GM21737 (cell line): ENCODE results near the gene YWHAE.
"Not testable (repeated sequence)": the region's sequence is repeated elsewhere in the genome, so short reads cannot be mapped to it uniquely, and the experiment has no call there.

ENCODE experiments used
- ATAC-seq: cut with Tn5 transposase; IDR thresholded peaks from one replicate; pipeline ENCODE4 v1.9.1; 2021; ENCODE audit warnings: mild to moderate bottlenecking, moderate library complexity; ENCODE audit not compliant: unreplicated experiment

YWHAE gene

DNA sequence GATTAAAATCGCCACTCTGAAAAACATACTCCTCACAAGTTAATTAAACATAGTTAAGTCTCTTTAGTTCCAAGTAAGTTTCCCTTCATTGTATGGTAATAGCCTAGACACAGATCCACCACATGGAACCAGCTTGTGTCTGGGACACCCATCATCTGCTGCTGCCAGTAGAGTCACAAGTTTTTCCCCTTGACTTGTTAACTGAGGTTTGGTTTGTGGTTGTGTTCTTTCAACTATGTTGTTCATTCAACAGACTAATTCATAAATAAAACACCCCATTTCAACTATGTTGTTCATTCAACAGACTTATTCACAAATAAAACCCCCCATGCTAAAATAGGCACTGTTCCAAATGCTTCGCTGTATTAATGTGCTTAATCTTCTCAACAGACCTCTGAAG lies 24.4 kb downstream of the YWHAE start:
- no peak for ATAC-seq

DNA sequence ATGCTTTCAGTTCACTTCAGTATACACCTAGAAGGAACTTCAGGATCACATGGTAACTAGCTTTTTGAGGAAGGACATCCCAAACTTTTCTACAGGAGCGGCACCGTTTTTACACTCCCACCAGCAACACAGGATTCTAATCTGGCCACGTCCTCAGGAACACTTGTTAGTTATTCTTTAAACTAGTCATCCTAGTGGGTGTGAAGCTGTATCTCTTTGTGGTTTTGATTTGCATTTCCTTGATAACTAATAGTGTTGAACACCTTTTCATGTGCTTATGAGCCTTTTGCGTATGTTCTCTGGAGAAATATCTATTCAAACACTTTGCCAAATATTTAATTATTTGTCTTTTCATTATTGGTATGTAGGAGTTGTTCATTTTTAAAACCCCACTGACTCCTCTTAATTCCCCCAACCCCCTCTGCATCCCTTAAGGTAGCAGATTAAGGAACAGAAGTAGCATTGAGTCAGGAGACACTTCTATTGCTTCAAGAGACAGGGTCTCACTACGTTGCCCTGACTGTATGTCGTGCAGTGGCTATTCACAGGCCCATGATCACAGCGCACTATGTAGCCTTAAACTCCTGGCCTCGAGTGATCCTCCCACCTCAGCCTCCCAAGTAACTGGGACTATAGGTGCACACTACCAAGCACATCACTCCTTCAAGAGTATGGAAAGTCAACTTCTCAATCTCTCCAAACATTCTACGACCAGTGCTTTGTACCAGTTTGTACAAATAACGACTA lies 25.4 kb downstream of the YWHAE start:
- ATAC-seq: no peak

DNA sequence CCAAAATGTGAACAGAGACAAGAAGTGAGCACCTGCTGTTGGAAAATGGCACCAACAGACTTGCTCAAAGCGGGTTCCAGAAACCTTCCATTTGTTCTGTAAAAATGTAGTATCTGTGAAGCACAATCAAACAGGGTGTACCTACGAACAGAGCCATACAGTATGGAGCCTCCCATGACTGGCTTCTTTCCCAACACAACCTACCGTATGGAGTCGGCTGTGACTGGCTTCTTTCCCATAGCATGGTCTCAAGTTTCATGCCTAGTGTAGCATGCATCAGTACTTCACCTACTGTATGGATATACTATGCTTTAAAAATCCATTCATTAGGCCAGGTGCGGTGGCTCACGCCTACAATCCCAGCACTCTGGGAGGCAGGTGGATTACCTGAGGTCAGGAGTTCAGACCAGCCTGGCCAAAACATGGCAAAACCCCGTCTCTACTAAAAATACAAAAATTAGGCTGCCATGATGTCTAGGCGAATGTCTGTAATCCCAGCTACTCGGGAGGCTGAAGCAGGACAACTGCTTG lies 26.2 kb downstream of the YWHAE start:
- ATAC-seq: no peak

DNA sequence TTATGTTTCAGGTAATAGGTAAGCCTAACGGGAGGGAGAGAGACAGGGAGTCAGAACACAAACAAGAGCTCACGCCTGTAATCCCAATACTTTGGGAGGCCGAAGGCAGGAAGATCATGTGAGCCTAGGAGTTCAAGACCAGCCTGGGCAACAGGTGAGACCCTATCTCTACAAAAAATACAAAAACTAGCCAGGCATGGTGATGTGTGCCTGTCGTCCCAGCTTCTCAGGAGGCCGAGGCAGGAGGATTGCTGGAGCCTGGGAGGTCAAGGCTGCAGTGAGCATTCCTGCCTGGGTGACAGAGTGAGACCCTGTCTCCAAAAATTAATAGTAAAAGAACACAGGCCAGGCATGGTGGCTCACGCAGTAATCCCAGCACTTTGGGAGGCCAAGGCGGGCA lies 27.4 kb downstream of the YWHAE start:
- ATAC-seq: no peak

- ATAC-seq: no peak
These were observed 28.0 kb downstream of the YWHAE start for GRCh38 chr17:1371893-1372590.

DNA sequence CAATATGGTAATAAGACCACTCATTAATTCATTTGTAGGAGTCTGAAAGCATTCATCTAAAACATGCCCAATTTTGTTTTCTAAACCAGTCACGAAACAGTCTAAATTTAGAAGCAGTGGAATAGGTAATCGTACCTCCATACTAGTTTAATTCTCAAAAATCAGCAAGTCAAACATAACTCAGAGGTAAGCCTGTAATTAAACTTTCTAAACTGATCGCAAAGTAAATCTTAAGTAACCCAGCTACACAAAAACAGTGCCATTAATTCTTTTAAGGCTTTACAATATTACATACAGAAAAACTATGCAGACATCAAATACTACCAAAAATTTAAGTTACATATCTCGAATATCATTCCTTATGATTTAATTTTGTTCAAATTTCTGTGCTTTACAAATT lies 31.4 kb downstream of the YWHAE start:
- no peak for ATAC-seq

GRCh38 chr17:1367351-1367745 lies 32.7 kb downstream of the YWHAE start:
- no peak for ATAC-seq

- ATAC-seq: no peak
These were observed 33.8 kb downstream of the YWHAE start for GRCh38 chr17:1366234-1366633.

- no peak for ATAC-seq
These were observed 34.5 kb downstream of the YWHAE start for GRCh38 chr17:1365445-1366039.

DNA sequence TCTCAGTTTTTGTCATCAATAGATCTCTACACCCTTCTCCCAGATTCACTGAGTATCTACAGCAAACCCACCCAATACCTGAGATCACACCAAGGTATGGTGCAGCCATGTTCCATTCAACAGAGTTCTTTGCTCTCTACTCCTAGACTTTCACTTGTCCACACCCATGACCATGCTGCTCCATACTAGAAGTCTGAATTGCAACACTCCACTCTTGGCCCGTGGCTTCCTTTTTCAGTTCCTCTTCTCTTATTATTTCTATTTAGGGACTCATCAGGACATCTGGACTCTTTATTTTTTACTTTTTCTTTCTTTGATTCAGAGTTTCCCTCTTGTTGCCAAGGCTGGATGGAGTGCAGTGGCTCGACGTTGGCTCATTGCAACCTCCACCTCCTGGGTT lies 37.1 kb downstream of the YWHAE start:
- ATAC-seq: no peak

DNA sequence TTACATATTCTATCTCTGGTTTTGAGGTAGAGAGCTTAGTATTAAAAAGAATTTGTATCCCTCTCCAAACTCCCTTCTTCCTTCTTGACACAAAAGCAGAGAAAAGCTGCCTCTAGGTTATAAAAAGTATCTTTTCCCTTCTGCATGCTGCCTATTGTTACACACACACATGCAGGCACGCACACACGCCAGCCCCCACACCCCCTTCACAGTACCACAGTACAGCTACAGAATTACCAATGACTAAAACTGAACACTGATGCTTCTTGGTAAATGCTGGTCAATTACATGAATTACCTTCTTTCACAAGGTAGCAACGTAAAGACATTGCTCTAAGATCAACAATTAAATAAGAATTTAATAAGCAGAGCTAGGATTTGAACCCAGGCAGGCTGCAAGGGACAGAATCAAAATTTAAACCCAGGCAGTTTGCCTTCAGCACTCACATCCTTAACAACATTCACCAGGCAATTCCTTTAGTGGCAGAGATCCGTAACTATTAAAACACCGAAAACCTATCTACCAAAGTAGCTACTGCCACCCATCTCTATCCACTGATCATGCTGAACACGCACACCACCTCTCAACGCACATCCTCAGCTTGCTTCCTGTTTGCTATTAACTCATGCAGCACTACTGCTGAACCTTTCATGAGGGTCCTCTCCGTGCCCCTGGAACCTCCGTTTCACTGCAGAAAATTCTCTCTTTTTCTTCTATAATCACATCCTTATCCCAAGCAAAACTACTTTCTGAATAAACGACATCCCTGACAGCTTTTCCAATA lies 37.8 kb downstream of the YWHAE start:
- ATAC-seq: no peak

DNA sequence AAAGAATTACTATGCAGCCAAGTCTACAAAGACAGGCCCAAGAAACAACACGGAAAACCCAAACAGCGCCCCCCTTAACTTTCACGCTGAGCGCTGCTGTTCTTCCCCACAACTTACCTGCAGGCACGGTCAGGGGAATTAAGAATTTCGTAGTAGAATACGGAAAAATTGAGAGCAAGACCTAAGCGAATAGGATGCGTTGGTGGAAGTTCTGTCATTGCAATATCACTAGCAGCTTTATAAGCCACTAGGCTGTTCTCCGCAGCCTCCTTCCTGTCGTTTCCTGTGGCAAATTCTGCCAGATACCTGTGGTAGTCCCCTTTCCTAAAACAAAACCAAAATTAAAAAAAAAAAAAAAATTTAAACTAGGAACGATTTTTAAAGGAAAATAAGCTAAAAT lies 39.0 kb downstream of the YWHAE start:
- ATAC-seq: no peak

- not testable (repeated sequence) for ATAC-seq
These were observed 39.7 kb downstream of the YWHAE start for GRCh38 chr17:1360315-1360714.

- no peak for ATAC-seq
These were observed 46.0 kb downstream of the YWHAE start for GRCh38 chr17:1354030-1354429.

DNA sequence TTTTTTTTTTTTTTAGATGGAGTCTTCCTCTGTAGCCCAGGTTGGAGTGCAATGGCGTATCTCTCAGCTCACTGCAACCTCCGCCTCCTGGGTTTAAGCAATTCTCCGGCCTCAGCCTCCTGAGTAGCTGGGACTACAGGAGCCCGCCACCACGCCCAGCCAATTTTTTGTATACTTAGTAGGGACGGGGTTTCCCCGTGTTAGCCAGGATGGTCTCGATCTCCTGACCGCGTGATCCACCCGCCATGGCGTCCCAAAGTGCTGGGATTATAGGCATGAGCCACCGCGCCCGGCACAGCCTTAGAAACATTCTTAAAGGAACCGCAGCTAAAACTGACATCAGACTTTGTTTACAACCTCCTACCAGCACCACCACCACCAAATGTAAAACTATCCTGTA lies 47.5 kb downstream of the YWHAE start:
- ATAC-seq: not testable (repeated sequence)

DNA sequence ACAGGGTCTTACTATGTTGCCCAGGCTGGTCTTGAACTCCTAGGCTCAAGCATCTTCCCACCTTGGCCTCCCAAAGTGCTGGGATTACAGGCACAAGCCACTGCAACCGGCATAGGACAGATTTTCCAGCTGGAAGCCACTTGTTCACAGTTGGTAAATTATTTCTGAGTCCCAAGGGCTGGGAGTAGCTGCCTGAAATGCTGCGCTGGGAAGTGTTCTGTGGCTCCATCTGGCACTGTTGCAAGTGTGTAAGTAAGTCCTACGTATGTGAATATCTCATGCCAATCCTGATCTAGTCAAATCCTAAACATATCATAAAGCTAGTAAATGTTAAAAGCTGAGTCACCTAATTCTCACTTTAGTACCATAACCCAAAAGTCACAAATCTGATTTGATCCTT lies 48.1 kb downstream of the YWHAE start:
- ATAC-seq: no peak

DNA sequence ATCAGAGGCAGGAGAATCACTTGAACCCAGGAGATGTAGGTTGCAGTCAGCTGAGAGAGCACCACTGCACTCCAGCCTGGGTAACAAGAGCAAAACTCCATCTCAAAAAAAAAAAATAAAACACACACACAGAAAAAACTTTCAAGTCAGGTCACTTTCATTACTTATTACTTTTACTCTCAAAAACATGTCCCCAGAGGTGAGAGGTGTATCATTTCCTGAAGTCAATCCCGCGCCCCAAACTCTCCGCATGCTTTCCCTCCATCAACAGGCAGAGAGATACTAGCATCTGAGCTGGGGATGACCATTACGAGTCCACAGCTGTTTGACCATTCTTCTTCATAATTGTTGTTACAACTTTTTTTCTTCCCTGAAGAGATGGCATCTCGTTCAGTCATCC lies 48.7 kb downstream of the YWHAE start:
- ATAC-seq: no peak

GRCh38 chr17:1347589-1348323 lies 52.3 kb downstream of the YWHAE start:
- ATAC-seq: no peak

GRCh38 chr17:1344521-1344920 lies 55.5 kb downstream of the YWHAE start:
- ATAC-seq: no peak

GRCh38 chr17:1343554-1343953 lies 56.5 kb downstream of the YWHAE start:
- no peak for ATAC-seq

- ATAC-seq: no peak
These were observed 59.7 kb downstream of the YWHAE start for GRCh38 chr17:1340371-1340770.
